Sigmoid colon (tissue), 4 donors: ENCODE results near the gene RFC1.

ENCODE experiments used
- CTCF ChIP-seq, 4 experiments: fragments of 450-650 bp in 3 of 4; fragments of 200-600 bp in 1 of 4; IDR thresholded peaks; one replicate each; pipeline ENCODE4 v1.5.1; 2016 to 2019; ENCODE audit warnings: antibody characterized with exemption in 4 of 4, mild to moderate bottlenecking in 3 of 4, moderate library complexity in 2 of 4
- EP300 ChIP-seq, 4 donors: sonication (generic); formaldehyde crosslinking; IDR thresholded peaks; one replicate each; pipeline ENCODE4 v1.6.1; 2017; ENCODE audit warnings: antibody characterized with exemption in 4 of 4
- POLR2A ChIP-seq, 2 donors: fragments of 450-650 bp; IDR thresholded peaks; one replicate each; pipeline ENCODE4 v1.6.1; 2016; ENCODE audit warnings: antibody characterized with exemption in 2 of 2, mild to moderate bottlenecking in 2 of 2, moderate library complexity in 2 of 2
- POLR2AphosphoS5 ChIP-seq, 4 donors: sonication (generic); formaldehyde crosslinking; IDR thresholded peaks; one replicate each; pipeline ENCODE4 v1.6.1; 2017; ENCODE audit warnings: antibody characterized with exemption in 4 of 4

- TF ChIP-seq CTCF (IDR thresholded peaks at IDR 0.05) (no peak), EP300 (IDR thresholded peaks at IDR 0.05) (no peak), POLR2AphosphoS5 (IDR thresholded peaks at IDR 0.05) (no peak), POLR2A (IDR thresholded peaks at IDR 0.05) (no peak)
These were observed 41.7 kb downstream of the RFC1 start for GRCh38 chr4:39324446-39324845.
